Right lobe of liver (tissue), 6 donors: ENCODE results near the gene SH3RF3. TPM values are rescaled to one million over a fixed set of nuclear protein-coding genes. Genes with fewer than 3 reads are reported as not detected.

Experiments used
- ATAC-seq, 4 donors: fragments of 200-7000 bp; cut with Tn5 transposase; one replicate each; pipeline ENCODE4 v1.9.1; 2020; ENCODE audit warnings: mild to moderate bottlenecking in 4 of 4, moderate library complexity in 4 of 4
- DNase-seq, 3 donors: peaks; one replicate each; pipeline ENCODE4 v3.0.0-alpha.2; 2020
- H3K27ac ChIP-seq, 3 donors: fragments of 200-600 bp; one replicate each; pipeline ENCODE4 v1.8.0; 2022
- H3K27me3 ChIP-seq, 2 donors: fragments of 200-600 bp; one replicate each; pipeline ENCODE4 v1.8.0; 2022
- H3K36me3 ChIP-seq, 4 donors: fragments of 200-600 bp; sonication (generic) in 1 of 4; one replicate each; pipeline versions ENCODE4 v1.5.1 to v1.8.0; 2017 to 2022; ENCODE audit warnings: control low read depth in 1 of 4
- H3K4me1 ChIP-seq, 4 donors: fragments of 200-600 bp; sonication (generic) in 1 of 4; one replicate each; pipeline versions ENCODE4 v1.5.1 to v1.8.0; 2017 to 2022; ENCODE audit warnings: control low read depth in 1 of 4
- H3K4me3 ChIP-seq, 3 donors: fragments of 200-600 bp; one replicate each; pipeline ENCODE4 v1.8.0; 2022
- H3K9me3 ChIP-seq, 4 donors: fragments of 200-600 bp; sonication (generic) in 1 of 4; one replicate each; pipeline versions ENCODE4 v1.5.1 to v1.8.0; 2017 to 2022; ENCODE audit warnings: control low read depth in 1 of 4
- CTCF ChIP-seq, 4 donors: fragments of 200-600 bp in 3 of 4; fragments of 450-650 bp in 1 of 4; IDR thresholded peaks; one replicate each; pipeline versions ENCODE4 v1.5.1 to v1.8.0; 2016 to 2022; ENCODE audit warnings: antibody characterized with exemption in 4 of 4, mild to moderate bottlenecking in 2 of 4
- POLR2A ChIP-seq: fragments of 450-650 bp; IDR thresholded peaks from one replicate; pipeline ENCODE4 v1.6.1; 2017; ENCODE audit warnings: antibody characterized with exemption, mild to moderate bottlenecking
- WGBS: methylation state at CpG from one replicate; pipeline ENCODE4 v1.1.6; 2018; ENCODE audit warnings: low coverage, low lambda C conversion rate; ENCODE audit not compliant: insufficient coverage; ENCODE audit errors: missing lambda C conversion rate; 5-methylcytosine and 5-hydroxymethylcytosine counted together
- intact Hi-C, 2 donors: fragments of 100-400 bp; cut with DNase I; formaldehyde crosslinking; loops; one replicate each; pipeline versions ENCODE4 v1.11.2 to v1.14.1; 2022
- total RNA-seq, 6 experiments: library from RNA; depleted of rRNA in 2 of 6; stranded (reverse); fragments of >200 nt in 2 of 6; fragmentation: NEBNext Ultra II Directional in 3 of 6; extraction: Animal tissue kit (Norgen Biotek cat#: 25700) in 3 of 6; gene quantifications; one replicate each; pipeline versions ENCODE4 v1.1.0 to v1.2.4, GENCODE V29; 2016 to 2023
- donor health status: DM: no; HTN: yes; CAD: no.
- donor health status: DM: no; HTN: no; CAD: no.
- donor health status: DM: no; HTN: no; CAD: no.
- donor health status: DM: no; HTN: yes; CAD: no.
- donor health status: DM: no; HTN: yes; CAD: no.

Gene SH3RF3
- total RNA-seq, 6 experiments from 2014 or later: 0.68 to 1.6 (median 1.2) TPM

- Histone ChIP-seq H3K4me3 (no peak overlapping the region), H3K4me1 (no peaks in the 10 kb centered on the region), H3K9me3 (no peaks in the 10 kb centered on the region), H3K27me3 (no peaks in the 10 kb centered on the region), H3K27ac (no peak overlapping the region), H3K36me3 (no peaks in the 10 kb centered on the region)
- DNase-seq: peak in 1 of 3 donors; percentile 25
- WGBS: no CpG with 5 or more reads among the region's 7 CpGs
- intact Hi-C loops: no loop called here
- TF ChIP-seq CTCF (IDR thresholded peaks at IDR 0.05): no peak
- ATAC-seq: no peak
These were observed 289.7 kb downstream of the SH3RF3 start for GRCh38 chr2:109418716-109419115.

- no peak overlapping the region for H3K27ac ChIP-seq
- intact Hi-C loops: no loop called here
- no peaks in the 10 kb centered on the region for H3K36me3 ChIP-seq
- no peaks in the 10 kb centered on the region for H3K9me3 ChIP-seq
- no peaks in the 10 kb centered on the region for H3K27me3 ChIP-seq
- no peaks in the 10 kb centered on the region for H3K4me1 ChIP-seq
- TF ChIP-seq CTCF (IDR thresholded peaks at IDR 0.05): no peak
- TF ChIP-seq POLR2A: no peak
- ATAC-seq (no peak), DNase-seq (peak in 1 of 3 donors; percentile 41)
- WGBS: 76% methylated on average over 10 of the region's 15 CpGs
- H3K4me3 ChIP-seq: no peak overlapping the region
These were observed 290.3 kb downstream of the SH3RF3 start for GRCh38 chr2:109419171-109419756.

- Histone ChIP-seq H3K4me3 (no peak overlapping the region), H3K36me3 (no peaks in the 10 kb centered on the region), H3K9me3 (no peaks in the 10 kb centered on the region), H3K27ac (no peak overlapping the region), H3K27me3 (no peaks in the 10 kb centered on the region), H3K4me1 (no peaks in the 10 kb centered on the region)
- DNase-seq: peak in 1 of 3 donors; percentile 21
- ATAC-seq: no peak
- intact Hi-C loops: no loop called here
- TF ChIP-seq POLR2A (no peak), CTCF (IDR thresholded peaks at IDR 0.05) (no peak)
- whole genome bisulfite sequencing: 83% methylated on average over 2 of the region's 5 CpGs
These were observed 291.0 kb downstream of the SH3RF3 start for GRCh38 chr2:109419960-109420370.

GRCh38 chr2:109421101-109421500 lies 292.1 kb downstream of the SH3RF3 start:
- H3K4me3 ChIP-seq: no peak overlapping the region
- DNase-seq: peak in 1 of 3 donors; percentile 22
- no CpG with 5 or more reads among the region's 3 CpGs for WGBS
- H3K27ac ChIP-seq: no peak overlapping the region
- no peaks in the 10 kb centered on the region for H3K27me3 ChIP-seq
- intact Hi-C loops: no loop called here
- no peaks in the 10 kb centered on the region for H3K4me1 ChIP-seq
- no peaks in the 10 kb centered on the region for H3K36me3 ChIP-seq
- TF ChIP-seq CTCF (IDR thresholded peaks at IDR 0.05) (no peak), POLR2A (no peak)
- ATAC-seq: peak in 1 of 4 donors; percentile 38
- H3K9me3 ChIP-seq: no peaks in the 10 kb centered on the region
